Measurements from ENCODE around the gene EBP. TPM values are rescaled to one million over a fixed set of nuclear protein-coding genes. Genes with fewer than 3 reads are reported as not detected.

Gene EBP
- total and polyA plus RNA-seq, 9 of the 15 experiments (the other 6 are each of a cell fraction or from before 2014, with no cell fraction given): 228 to 987 (median 274) TPM

DNA sequence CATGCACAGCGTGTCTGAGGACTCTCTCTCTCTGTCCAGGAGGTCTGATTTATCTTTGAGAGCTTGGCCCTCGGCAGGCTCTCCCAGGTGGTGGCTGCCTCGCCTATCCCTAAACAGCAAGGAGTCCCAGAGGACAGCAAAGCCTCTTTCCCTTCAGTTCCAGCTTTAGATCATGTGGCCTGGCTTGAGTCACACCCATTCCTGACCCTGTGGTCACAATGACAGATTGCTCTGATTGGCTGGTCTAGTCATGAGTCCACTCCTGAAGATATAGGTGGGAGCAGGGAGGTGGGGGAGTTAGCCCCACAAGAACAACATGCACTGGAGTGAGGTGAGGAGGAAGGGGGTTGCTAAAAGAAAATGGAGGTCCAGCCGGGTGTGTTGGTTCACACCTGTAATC, 24.9 kb upstream of the EBP start (continued):
- TF ChIP-seq, protein P1, sequence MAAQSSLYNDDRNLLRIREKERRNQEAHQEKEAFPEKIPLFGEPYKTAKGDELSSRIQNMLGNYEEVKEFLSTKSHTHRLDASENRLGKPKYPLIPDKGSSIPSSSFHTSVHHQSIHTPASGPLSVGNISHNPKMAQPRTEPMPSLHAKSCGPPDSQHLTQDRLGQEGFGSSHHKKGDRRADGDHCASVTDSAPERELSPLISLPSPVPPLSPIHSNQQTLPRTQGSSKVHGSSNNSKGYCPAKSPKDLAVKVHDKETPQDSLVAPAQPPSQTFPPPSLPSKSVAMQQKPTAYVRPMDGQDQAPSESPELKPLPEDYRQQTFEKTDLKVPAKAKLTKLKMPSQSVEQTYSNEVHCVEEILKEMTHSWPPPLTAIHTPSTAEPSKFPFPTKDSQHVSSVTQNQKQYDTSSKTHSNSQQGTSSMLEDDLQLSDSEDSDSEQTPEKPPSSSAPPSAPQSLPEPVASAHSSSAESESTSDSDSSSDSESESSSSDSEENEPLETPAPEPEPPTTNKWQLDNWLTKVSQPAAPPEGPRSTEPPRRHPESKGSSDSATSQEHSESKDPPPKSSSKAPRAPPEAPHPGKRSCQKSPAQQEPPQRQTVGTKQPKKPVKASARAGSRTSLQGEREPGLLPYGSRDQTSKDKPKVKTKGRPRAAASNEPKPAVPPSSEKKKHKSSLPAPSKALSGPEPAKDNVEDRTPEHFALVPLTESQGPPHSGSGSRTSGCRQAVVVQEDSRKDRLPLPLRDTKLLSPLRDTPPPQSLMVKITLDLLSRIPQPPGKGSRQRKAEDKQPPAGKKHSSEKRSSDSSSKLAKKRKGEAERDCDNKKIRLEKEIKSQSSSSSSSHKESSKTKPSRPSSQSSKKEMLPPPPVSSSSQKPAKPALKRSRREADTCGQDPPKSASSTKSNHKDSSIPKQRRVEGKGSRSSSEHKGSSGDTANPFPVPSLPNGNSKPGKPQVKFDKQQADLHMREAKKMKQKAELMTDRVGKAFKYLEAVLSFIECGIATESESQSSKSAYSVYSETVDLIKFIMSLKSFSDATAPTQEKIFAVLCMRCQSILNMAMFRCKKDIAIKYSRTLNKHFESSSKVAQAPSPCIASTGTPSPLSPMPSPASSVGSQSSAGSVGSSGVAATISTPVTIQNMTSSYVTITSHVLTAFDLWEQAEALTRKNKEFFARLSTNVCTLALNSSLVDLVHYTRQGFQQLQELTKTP (IDR thresholded peaks at IDR 0.05; ENCODE audit: low read depth in 1 of 2, partially characterized antibody in 2 of 2): no peak
- TF ChIP-seq KDM4B (IDR thresholded peaks at IDR 0.05; ENCODE audit: borderline replicate concordance in 2 of 2, low read depth in 1 of 2) (no peak), GABPB2 (CRISPR knock-in tag; conservative IDR thresholded peaks at IDR 0.05) (no peak), SOX6 (IDR thresholded peaks at IDR 0.05) (no peak), MTA2 (IDR thresholded peaks at IDR 0.05; ENCODE audit: low read depth) (no peak)
- TF ChIP-seq, protein P2, sequence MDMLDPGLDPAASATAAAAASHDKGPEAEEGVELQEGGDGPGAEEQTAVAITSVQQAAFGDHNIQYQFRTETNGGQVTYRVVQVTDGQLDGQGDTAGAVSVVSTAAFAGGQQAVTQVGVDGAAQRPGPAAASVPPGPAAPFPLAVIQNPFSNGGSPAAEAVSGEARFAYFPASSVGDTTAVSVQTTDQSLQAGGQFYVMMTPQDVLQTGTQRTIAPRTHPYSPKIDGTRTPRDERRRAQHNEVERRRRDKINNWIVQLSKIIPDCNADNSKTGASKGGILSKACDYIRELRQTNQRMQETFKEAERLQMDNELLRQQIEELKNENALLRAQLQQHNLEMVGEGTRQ (CRISPR knock-in tag; IDR thresholded peaks at IDR 0.05): peak; percentile 57
- TF ChIP-seq, protein P3, sequence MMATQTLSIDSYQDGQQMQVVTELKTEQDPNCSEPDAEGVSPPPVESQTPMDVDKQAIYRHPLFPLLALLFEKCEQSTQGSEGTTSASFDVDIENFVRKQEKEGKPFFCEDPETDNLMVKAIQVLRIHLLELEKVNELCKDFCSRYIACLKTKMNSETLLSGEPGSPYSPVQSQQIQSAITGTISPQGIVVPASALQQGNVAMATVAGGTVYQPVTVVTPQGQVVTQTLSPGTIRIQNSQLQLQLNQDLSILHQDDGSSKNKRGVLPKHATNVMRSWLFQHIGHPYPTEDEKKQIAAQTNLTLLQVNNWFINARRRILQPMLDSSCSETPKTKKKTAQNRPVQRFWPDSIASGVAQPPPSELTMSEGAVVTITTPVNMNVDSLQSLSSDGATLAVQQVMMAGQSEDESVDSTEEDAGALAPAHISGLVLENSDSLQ (IDR thresholded peaks at IDR 0.05): peak; percentile 26; the same call in 1 of the 2 replicates
